Neural progenitor cell (in vitro differentiated cells): ENCODE results near the gene BLOC1S3.

Experiments
- CTCF ChIP-seq: fragments of 200-600 bp; sonication (generic); IDR thresholded peaks from 2 replicates; pipeline ENCODE4 v1.5.1; 2017; ENCODE audit warnings: antibody characterized with exemption, mild to moderate bottlenecking
- EZH2 ChIP-seq: fragments of 200-600 bp; sonication (generic); IDR thresholded peaks from 2 replicates; pipeline ENCODE4 v1.6.1; 2017; ENCODE audit warnings: antibody characterized with exemption, mild to moderate bottlenecking, moderate library complexity

DNA sequence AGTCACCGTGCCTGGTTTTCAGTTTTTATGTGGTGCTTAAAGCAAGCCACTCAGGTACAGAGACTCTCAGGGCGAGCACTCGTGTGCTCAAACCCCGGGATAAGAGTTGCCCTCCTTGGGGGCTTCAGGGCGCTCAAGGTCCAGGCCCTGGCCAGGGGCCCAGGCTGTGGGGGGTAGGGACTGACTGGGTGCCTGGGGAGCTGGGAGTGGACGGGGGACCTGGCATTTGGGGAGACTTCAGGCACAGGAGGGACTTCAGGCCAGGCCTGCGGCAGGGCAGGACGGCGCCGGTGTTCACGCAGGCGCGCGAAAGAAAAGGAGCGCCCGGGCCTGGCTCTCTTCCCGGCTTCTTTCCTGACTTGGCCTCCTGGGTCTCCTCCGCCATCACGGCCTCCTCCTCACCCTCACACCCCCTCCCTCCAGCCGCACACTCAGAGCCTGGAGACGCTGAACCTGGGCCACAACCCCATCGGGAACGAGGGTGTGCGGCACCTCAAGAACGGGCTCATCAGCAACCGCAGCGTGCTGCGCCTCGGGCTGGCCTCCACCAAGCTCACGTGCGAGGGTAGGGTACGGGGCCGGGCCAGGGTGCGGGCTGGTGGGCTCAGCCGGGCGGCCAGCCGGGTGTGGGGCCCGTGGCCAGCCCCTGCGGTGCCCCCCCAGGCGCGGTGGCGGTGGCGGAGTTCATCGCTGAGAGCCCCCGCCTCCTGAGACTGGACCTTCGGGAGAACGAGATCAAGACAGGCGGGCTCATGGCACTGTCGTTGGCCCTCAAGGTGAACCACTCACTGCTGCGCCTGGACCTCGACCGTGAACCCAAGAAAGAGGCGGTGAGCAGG lies 33.9 kb upstream of the BLOC1S3 start:
- no peak for TF ChIP-seq CTCF
- TF ChIP-seq EZH2 = no peak
